Keratinocyte (primary cell): ENCODE data around the gene GTF2F1. TPM values are rescaled to one million over a fixed set of nuclear protein-coding genes. Genes with fewer than 3 reads are reported as not detected.
"Not testable (repeated sequence)": the region's sequence is repeated elsewhere in the genome, so short reads cannot be mapped to it uniquely, and the experiment has no call there.

Experiments
- DNase-seq: peaks from one replicate; pipeline ENCODE4 v3.0.0-alpha.2; 2011; ENCODE audit warnings: low read depth, missing footprints, low spot score
- FAIRE-seq: peaks from 2 replicates; lab custom pipeline; 2011; peaks lifted over from hg19 to GRCh38; lab: Jason Lieb, UNC
- H2AFZ ChIP-seq: 2 replicates; pipeline ENCODE4 v1.6.0; 2012; ENCODE audit warnings: low read length, control low read depth, inconsistent platforms; ENCODE audit not compliant: control insufficient read depth
- H3K27ac ChIP-seq: 2 replicates; pipeline ENCODE4 v1.5.1; 2011; ENCODE audit warnings: low read length; ENCODE audit not compliant: control insufficient read depth, insufficient read depth
- H3K27me3 ChIP-seq: 3 replicates; pipeline ENCODE4 v1.6.0; 2011; ENCODE audit warnings: low read length; ENCODE audit not compliant: control insufficient read depth, insufficient read depth; ENCODE audit errors: extremely low read depth
- H3K36me3 ChIP-seq, 2 experiments: 2 replicates in 1 of 2; 3 replicates in 1 of 2; pipeline ENCODE4 v1.5.1; 2011; ENCODE audit warnings: low read length in 2 of 2, mild to moderate bottlenecking in 1 of 2; ENCODE audit not compliant: control insufficient read depth in 2 of 2, insufficient read depth in 2 of 2; ENCODE audit errors: extremely low read depth in 1 of 2
- H3K4me1 ChIP-seq: 3 replicates; pipeline ENCODE4 v1.5.1; 2011; ENCODE audit warnings: low read length; ENCODE audit not compliant: control insufficient read depth, insufficient read depth; ENCODE audit errors: extremely low read depth
- H3K4me2 ChIP-seq: 3 replicates; pipeline ENCODE4 v1.6.0; 2011; ENCODE audit warnings: low read depth, low read length; ENCODE audit not compliant: control insufficient read depth, insufficient read depth; ENCODE audit errors: extremely low read depth
- H3K4me3 ChIP-seq, 3 experiments: fragments of 200-600 bp in 1 of 3; sonication (generic) in 1 of 3; 2 replicates in 2 of 3; 3 replicates in 1 of 3; pipeline ENCODE4 v1.5.1; 2011 to 2016; ENCODE audit warnings: low read length in 3 of 3, mild to moderate bottlenecking in 3 of 3, control low read depth in 2 of 3, inconsistent platforms in 1 of 3, low read depth in 1 of 3, mixed read lengths in 1 of 3, mixed run types in 1 of 3, moderate library complexity in 1 of 3; ENCODE audit not compliant: control insufficient read depth in 2 of 3, insufficient read depth in 2 of 3; ENCODE audit errors: extremely low read depth in 1 of 3
- H3K79me2 ChIP-seq: 2 replicates; pipeline ENCODE4 v1.6.0; 2012; ENCODE audit warnings: low read length; ENCODE audit not compliant: control insufficient read depth, insufficient read depth
- H3K9ac ChIP-seq: 3 replicates; pipeline ENCODE4 v1.6.0; 2011; ENCODE audit warnings: low read length; ENCODE audit not compliant: control insufficient read depth, insufficient read depth; ENCODE audit errors: extremely low read depth
- H3K9me1 ChIP-seq: 3 replicates; pipeline ENCODE4 v1.6.0; 2011; ENCODE audit warnings: low read length; ENCODE audit not compliant: control insufficient read depth, insufficient read depth; ENCODE audit errors: extremely low read depth
- H3K9me3 ChIP-seq: 2 replicates; pipeline ENCODE4 v1.5.1; 2012; ENCODE audit warnings: low read depth, low read length; ENCODE audit not compliant: control insufficient read depth
- H4K20me1 ChIP-seq: 3 replicates; pipeline ENCODE4 v1.6.0; 2011; ENCODE audit warnings: low read length; ENCODE audit not compliant: control insufficient read depth, insufficient read depth; ENCODE audit errors: extremely low read depth
- CTCF ChIP-seq, 3 experiments: IDR thresholded peaks in 1 of 3; conservative IDR thresholded peaks in 1 of 3; optimal IDR thresholded peaks in 1 of 3; 2 replicates in 2 of 3; 3 replicates in 1 of 3; pipeline versions ENCODE3 to v1.5.1; 2011; ENCODE audit warnings: low read length in 3 of 3, mild to moderate bottlenecking in 3 of 3, moderate library complexity in 2 of 3, control low read depth in 1 of 3, inconsistent platforms in 1 of 3; ENCODE audit not compliant: insufficient read depth in 2 of 3; ENCODE audit errors: extremely low read depth in 1 of 3
- EZH2 ChIP-seq: IDR thresholded peaks from one replicate; pipeline ENCODE4 v1.6.1; 2012; ENCODE audit warnings: inconsistent platforms, mild to moderate bottlenecking, low read length, moderate library complexity
- dilution Hi-C: fragments of 300-500 bp; cut with MboI; formaldehyde crosslinking; loops from one replicate; pipeline ENCODE4 v1.7.0; 2020; ENCODE audit warnings: low sequenced_read_pairs; ENCODE audit not compliant: extremely low pct_ligation_motif_present
- polyA plus RNA-seq, 5 experiments: library from polyadenylated mRNA; depleted of rRNA in 3 of 5; stranded (reverse) in 3 of 5; stranded (forward) in 1 of 5; unstranded in 1 of 5; fragments of >200 nt; gene quantifications; 1 replicate in 1 of 5; 2 replicates in 3 of 5; 3 replicates in 1 of 5; pipeline versions ENCODE4 v1.2.1 to v1.2.3, GENCODE V29; 2011 to 2012; ENCODE audit warnings: missing spikeins in 2 of 5, low read depth in 1 of 5, low replicate concordance in 1 of 5

Gene GTF2F1
- polyA plus RNA-seq, 1 donor (not counting 4 experiments of a cell fraction or from before 2014, with no cell fraction given), result 37.3 TPM

- Histone ChIP-seq H3K4me1 (peaks cover 3% of the 10 kb centered on the region), H3K36me3 (peaks cover 14 to 15% of the 10 kb centered on the region in 2 experiments), H4K20me1 (no peaks in the 10 kb centered on the region), H3K9ac (peak overlapping the region; percentile 72), H3K4me3 (peak overlapping the region; percentile 71 to 97 (median 73)), H3K4me2 (peak overlapping the region; percentile 95), H3K9me1 (no peaks in the 10 kb centered on the region), H3K27me3 (no peaks in the 10 kb centered on the region), H3K79me2 (peaks cover 15% of the 10 kb centered on the region), H2AFZ (peak overlapping the region; percentile 83), H3K27ac (peak overlapping the region; percentile 58), H3K9me3 (no peaks in the 10 kb centered on the region)
- DNase-seq (no peak), FAIRE-seq (no peak)
- dilution Hi-C loops, result no loop called here
- TF ChIP-seq CTCF (optimal IDR thresholded peaks at IDR 0.05 in 1 of 3, IDR thresholded peaks at IDR 0.05 in 1 of 3, conservative IDR thresholded peaks at IDR 0.05 in 1 of 3; ENCODE audit: extremely low read depth in 1 of 3, insufficient read depth in 2 of 3, low read length in 3 of 3), result no peak
- TF ChIP-seq EZH2, result no peak
These were observed 31.0 kb downstream of the GTF2F1 start for GRCh38 chr19:6362027-6362350.

GRCh38 chr19:6360857-6361216 lies 32.1 kb downstream of the GTF2F1 start:
- Histone ChIP-seq H3K79me2 (peaks cover 15% of the 10 kb centered on the region), H3K9ac (peak overlapping the region; percentile 72), H2AFZ (peak overlapping the region; percentile 65), H3K4me3 (peak overlapping the region; percentile 71 to 97 (median 73))
- DNase-seq, FAIRE-seq, H3K9me3 ChIP-seq, H3K27me3 ChIP-seq, dilution Hi-C loops, H4K20me1 ChIP-seq, H3K4me1 ChIP-seq, H3K9me1 ChIP-seq, H3K36me3 ChIP-seq, H3K27ac ChIP-seq, H3K4me2 ChIP-seq: not testable (repeated sequence)

GRCh38 chr19:6360445-6360844 lies 32.5 kb downstream of the GTF2F1 start:
- H3K9ac ChIP-seq, H3K27me3 ChIP-seq, dilution Hi-C loops: not testable (repeated sequence)

More at GRCh38 chr19:6360445-6360844, 32.5 kb downstream of the GTF2F1 start:
- DNase-seq, H3K4me1 ChIP-seq, H4K20me1 ChIP-seq, H3K4me2 ChIP-seq, H3K27ac ChIP-seq, H3K36me3 ChIP-seq, FAIRE-seq, H3K4me3 ChIP-seq, H2AFZ ChIP-seq, H3K9me1 ChIP-seq, H3K9me3 ChIP-seq: not testable (repeated sequence)
- H3K79me2 ChIP-seq, result peaks cover 15% of the 10 kb centered on the region
